SK-N-MC (cell line): ENCODE results near the gene COLEC11.

ENCODE experiments used
- EZH2 ChIP-seq: fragments of 200-600 bp; sonication (generic); IDR thresholded peaks from one replicate; pipeline ENCODE4 v1.6.1; 2017; ENCODE audit warnings: antibody characterized with exemption
- POLR2AphosphoS5 ChIP-seq: IDR thresholded peaks from 2 replicates; pipeline ENCODE4 v1.6.1; 2012; ENCODE audit warnings: mild to moderate bottlenecking, low read depth, low read length, borderline replicate concordance

- TF ChIP-seq EZH2 (no peak), POLR2AphosphoS5 (no peak)
Measured at GRCh38 chr2:3669656-3670055, 74.7 kb downstream of the COLEC11 start.
